ENCODE measurements around the gene DMXL1. TPM values are rescaled to one million over a fixed set of nuclear protein-coding genes. Genes with fewer than 3 reads are reported as not detected.
A peak's percentile ranks its signal among the peaks of the same experiment; 100 is the strongest.

DMXL1 gene
- total and polyA plus RNA-seq, 8 donors: 9.9 to 30.5 (median 23.5) TPM

GRCh38 chr5:119288379-119289033 lies 217.6 kb downstream of the DMXL1 start:
- no peak for FAIRE-seq

GRCh38 chr5:119289438-119290044 lies 218.7 kb downstream of the DMXL1 start:
- peaks cover 28 to 60% (median 33%) of the 10 kb centered on the region in 3 donors for H3K4me1 ChIP-seq

More at GRCh38 chr5:119288379-119289033, 217.6 kb downstream of the DMXL1 start:
- Histone ChIP-seq H3K9me3 (no peaks in the 10 kb centered on the region), H3K27me3 (no peaks in the 10 kb centered on the region), H3K27ac (peak overlapping the region in 3 of 4 donors; percentile 23 to 84 (median 73)), H3K4me3 (no peak overlapping the region), H3K36me3 (no peaks in the 10 kb centered on the region), H3K4me1 (peaks cover 28 to 60% (median 33%) of the 10 kb centered on the region in 3 donors)
- 23 to 26% methylated on average over 2 of the region's 2 CpGs for WGBS, 2 donors
- ATAC-seq: peak in 3 of 4 donors; percentile 24 to 43 (median 33)
- DNase-seq: no peak
- intact Hi-C loops (cut with DNase I): no loop called here
- no peak for TF ChIP-seq CTCF (IDR thresholded peaks at IDR 0.05)

GRCh38 chr5:119290161-119290569 lies 219.3 kb downstream of the DMXL1 start:
- Histone ChIP-seq H3K4me1 (peaks cover 28 to 58% (median 33%) of the 10 kb centered on the region in 3 donors), H3K9me3 (no peaks in the 10 kb centered on the region), H3K36me3 (no peaks in the 10 kb centered on the region), H3K27me3 (no peaks in the 10 kb centered on the region), H3K4me3 (peak overlapping the region in 1 of 4 donors; percentile 8), H3K27ac (peak overlapping the region in 3 of 4 donors; percentile 22 to 84 (median 73))
- FAIRE-seq (no peak), DNase-seq (no peak), ATAC-seq (peak; percentile 22 to 47 (median 41))
- WGBS, 2 donors: 14 to 19% methylated on average over 3 of the region's 3 CpGs
- no peak for TF ChIP-seq CTCF (IDR thresholded peaks at IDR 0.05)
- intact Hi-C loops (cut with DNase I): no loop called here

More at GRCh38 chr5:119289438-119290044, 218.7 kb downstream of the DMXL1 start:
- FAIRE-seq (no peak), DNase-seq (no peak), ATAC-seq (peak; percentile 24 to 52 (median 38))
- 12 to 14% methylated on average over 3 of the region's 3 CpGs for WGBS, 2 donors
- no peaks in the 10 kb centered on the region for H3K36me3 ChIP-seq
- no peaks in the 10 kb centered on the region for H3K9me3 ChIP-seq
- H3K27me3 ChIP-seq: no peaks in the 10 kb centered on the region
- intact Hi-C loops (cut with DNase I): no loop called here
- TF ChIP-seq CTCF (IDR thresholded peaks at IDR 0.05): no peak
- H3K27ac ChIP-seq: peak overlapping the region; percentile 22 to 84 (median 54)
- peak overlapping the region in 1 of 4 donors; percentile 8 for H3K4me3 ChIP-seq

- intact Hi-C loops (cut with DNase I): no loop called here
- peak overlapping the region in 2 of 4 donors; percentile 73 to 84 for H3K27ac ChIP-seq
- H3K27me3 ChIP-seq: no peaks in the 10 kb centered on the region
- H3K4me1 ChIP-seq: peaks cover 28 to 53% (median 33%) of the 10 kb centered on the region in 3 donors
- DNase-seq: no peak
- ATAC-seq: peak in 3 of 4 donors; percentile 15 to 42 (median 18)
- H3K9me3 ChIP-seq: no peaks in the 10 kb centered on the region
- H3K4me3 ChIP-seq: no peak overlapping the region
- no peaks in the 10 kb centered on the region for H3K36me3 ChIP-seq
- no peak for TF ChIP-seq CTCF (IDR thresholded peaks at IDR 0.05)
- FAIRE-seq: no peak
- WGBS, 2 donors: 91 to 98% methylated on average over 2 of the region's 2 CpGs
Measured at GRCh38 chr5:119290607-119291006, 219.7 kb downstream of the DMXL1 start.
